ENCODE results near the gene LRRC18. TPM values are rescaled to one million over a fixed set of nuclear protein-coding genes. Genes with fewer than 3 reads are reported as not detected.

The LRRC18 gene
- total and polyA plus RNA-seq, 5 experiments from 2014 or later: not detected

DNA sequence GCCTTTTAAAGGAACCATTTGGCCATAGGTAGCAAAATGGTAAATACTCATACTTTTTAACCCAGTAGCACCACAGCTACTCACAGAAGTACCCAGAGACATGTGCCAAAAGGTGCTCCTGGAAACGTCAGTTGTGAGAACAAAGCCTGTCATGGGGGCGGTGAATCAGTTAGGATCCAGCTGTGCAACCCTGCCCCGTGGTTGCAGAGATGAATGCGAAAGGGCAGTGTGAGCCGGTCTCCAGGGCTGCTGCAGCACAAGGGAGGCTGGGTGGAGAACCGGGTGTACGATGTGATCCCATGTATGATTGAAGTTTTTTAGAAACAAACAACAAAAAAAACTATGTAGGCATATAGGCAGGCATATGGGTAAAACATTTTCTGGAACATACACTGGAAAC lies 1.3 kb upstream of the LRRC18 start:
- no peaks in the 10 kb centered on the region for H3K27me3 Mint-ChIP-seq

GRCh38 chr10:48940372-48940771 lies 732 bp upstream of the LRRC18 start:
- DNase-seq: no peak
- no peak for ATAC-seq
- Mint-ChIP-seq H3K27me3 (no peaks in the 10 kb centered on the region), H3K27ac (no peak overlapping the region), H3K36me3 (no peaks in the 10 kb centered on the region), H3K4me1 (no peaks in the 10 kb centered on the region), H3K9me3 (no peaks in the 10 kb centered on the region), H3K4me3 (no peak overlapping the region)
- POLR2A ChIA-PET: no interaction called here

More for the DNA sequence above, 1.3 kb upstream of the LRRC18 start:
- no peak for DNase-seq
- Mint-ChIP-seq H3K36me3 (no peaks in the 10 kb centered on the region), H3K4me1 (no peaks in the 10 kb centered on the region), H3K4me3 (no peak overlapping the region), H3K9me3 (no peaks in the 10 kb centered on the region), H3K27ac (no peak overlapping the region)
- no peak for ATAC-seq
- POLR2A ChIA-PET: no interaction called here

DNA sequence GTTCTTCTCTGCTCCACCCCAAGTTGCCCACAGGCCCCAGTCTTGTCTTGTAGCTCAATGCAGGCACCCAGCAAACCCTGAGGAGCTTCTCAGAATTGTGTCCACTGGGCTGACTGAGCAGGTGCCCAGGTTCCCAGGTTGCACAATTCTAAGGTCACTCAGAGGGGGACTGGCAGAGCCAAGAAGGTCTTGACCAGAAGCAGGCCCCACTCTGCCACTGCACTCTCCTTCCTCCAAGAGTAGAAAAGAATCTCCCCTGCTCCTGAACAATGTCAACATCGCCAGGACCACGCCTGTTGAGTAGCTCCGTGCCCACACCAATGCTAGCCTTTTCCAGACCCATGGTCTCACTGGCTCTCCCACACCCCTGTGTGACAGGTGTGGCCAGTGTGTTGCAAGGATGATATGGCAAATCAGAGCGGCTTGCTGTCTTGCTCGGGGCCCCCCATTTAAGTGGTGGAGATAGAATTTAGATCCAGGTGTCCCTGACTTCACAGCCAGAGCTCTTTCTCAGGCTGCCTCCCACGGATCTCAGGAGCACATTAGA lies 577 bp downstream of the LRRC18 start:
- no peaks in the 10 kb centered on the region for H3K36me3 Mint-ChIP-seq
- no peak for DNase-seq
- POLR2A ChIA-PET: interaction anchor here (0.6 kb wide), 1 partner anchor 25 kb away, joined by 3 read pairs; no protein-coding TSS in a partner anchor
- H3K27ac Mint-ChIP-seq: no peak overlapping the region
- H3K9me3 Mint-ChIP-seq: no peaks in the 10 kb centered on the region
- H3K4me1 Mint-ChIP-seq: no peaks in the 10 kb centered on the region
- H3K27me3 Mint-ChIP-seq: no peaks in the 10 kb centered on the region
- no peak overlapping the region for H3K4me3 Mint-ChIP-seq
- no peak for ATAC-seq

- H3K9me3 Mint-ChIP-seq: no peaks in the 10 kb centered on the region
- H3K27me3 Mint-ChIP-seq: no peaks in the 10 kb centered on the region
- DNase-seq (no peak), ATAC-seq (no peak)
- H3K4me3 Mint-ChIP-seq: no peak overlapping the region
- no peaks in the 10 kb centered on the region for H3K36me3 Mint-ChIP-seq
- no peak overlapping the region for H3K27ac Mint-ChIP-seq
- H3K4me1 Mint-ChIP-seq: no peaks in the 10 kb centered on the region
- POLR2A ChIA-PET: no interaction called here
These were observed 1.4 kb downstream of the LRRC18 start for GRCh38 chr10:48938281-48938680.

DNA sequence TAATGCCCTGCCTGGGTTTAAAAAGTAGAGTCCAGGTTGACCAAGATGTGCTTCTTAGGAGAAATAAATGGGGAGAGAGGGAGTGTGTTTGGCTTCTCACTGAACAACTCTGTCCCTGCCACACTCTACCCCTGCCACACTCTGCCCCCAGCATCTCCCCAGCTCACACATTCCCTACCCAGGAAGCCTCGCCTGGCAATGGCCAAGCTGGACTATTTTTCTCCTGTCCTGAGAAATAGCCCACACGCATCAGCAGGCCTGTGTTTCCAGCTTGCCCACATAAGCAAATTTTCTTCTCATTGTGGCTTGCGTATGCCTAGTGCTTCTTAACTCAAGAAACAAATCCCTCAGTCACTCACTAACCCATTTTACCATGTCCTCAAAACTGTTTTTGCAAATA lies 1.8 kb downstream of the LRRC18 start:
- no peak for ATAC-seq
- no peaks in the 10 kb centered on the region for H3K36me3 Mint-ChIP-seq

GRCh38 chr10:48935577-48935976 lies 4.1 kb downstream of the LRRC18 start:
- Mint-ChIP-seq H3K9me3 (no peaks in the 10 kb centered on the region), H3K27me3 (no peaks in the 10 kb centered on the region), H3K4me1 (no peaks in the 10 kb centered on the region), H3K4me3 (no peak overlapping the region), H3K36me3 (no peaks in the 10 kb centered on the region), H3K27ac (no peak overlapping the region)
- POLR2A ChIA-PET: no interaction called here
- DNase-seq (no peak), ATAC-seq (no peak)

More for the DNA sequence above, 1.8 kb downstream of the LRRC18 start:
- Mint-ChIP-seq H3K27me3 (no peaks in the 10 kb centered on the region), H3K27ac (no peak overlapping the region), H3K9me3 (no peaks in the 10 kb centered on the region), H3K4me1 (no peaks in the 10 kb centered on the region), H3K4me3 (no peak overlapping the region)
- DNase-seq: no peak
- POLR2A ChIA-PET: no interaction called here

DNA sequence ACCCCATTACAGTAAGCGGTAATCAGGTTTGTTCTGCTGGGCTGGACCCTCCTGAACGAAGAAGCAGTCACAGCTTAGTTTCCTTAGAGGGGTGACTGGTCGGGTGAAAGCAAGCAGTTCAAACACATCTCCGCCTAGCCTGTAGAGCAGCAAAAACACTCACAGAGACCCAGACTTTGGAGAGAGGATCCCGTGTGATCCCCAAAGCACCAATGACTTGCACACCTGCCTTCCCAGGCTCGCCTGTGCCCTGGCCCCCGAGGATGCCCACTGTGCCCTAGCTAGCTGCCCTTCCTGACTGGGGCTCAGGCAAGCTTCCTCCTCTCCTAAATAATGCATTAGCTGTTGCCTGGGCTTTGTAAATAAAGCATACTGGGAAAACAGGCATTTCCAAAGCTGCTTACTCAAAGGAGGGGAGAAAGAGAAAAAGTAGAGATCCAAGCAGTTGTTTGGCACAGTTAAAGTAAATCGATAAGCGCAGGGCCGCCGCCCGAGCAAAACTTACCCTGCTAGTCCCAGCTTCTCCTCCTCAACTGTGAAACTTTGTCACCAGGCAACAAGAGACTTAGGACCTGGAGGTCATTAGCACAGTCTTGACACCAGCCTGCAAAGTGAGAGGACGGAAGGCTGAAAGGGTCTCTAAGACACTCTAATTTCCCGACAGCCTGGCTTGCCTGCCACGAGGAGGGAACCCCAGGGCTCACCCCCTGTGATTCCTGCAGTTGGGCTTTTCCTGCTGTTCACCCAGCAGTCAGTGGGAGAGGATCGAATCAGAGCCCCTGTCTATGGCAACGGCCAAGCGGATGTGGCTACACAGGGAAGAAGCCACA lies 4.8 kb downstream of the LRRC18 start:
- Mint-ChIP-seq H3K27me3 (peaks cover 0 to 2% (median 0%) of the 10 kb centered on the region in 5 donors), H3K4me3 (no peak overlapping the region), H3K36me3 (no peaks in the 10 kb centered on the region), H3K27ac (no peak overlapping the region), H3K9me3 (no peaks in the 10 kb centered on the region), H3K4me1 (no peaks in the 10 kb centered on the region)
- POLR2A ChIA-PET: no interaction called here
- DNase-seq: no peak
- no peak for ATAC-seq

DNA sequence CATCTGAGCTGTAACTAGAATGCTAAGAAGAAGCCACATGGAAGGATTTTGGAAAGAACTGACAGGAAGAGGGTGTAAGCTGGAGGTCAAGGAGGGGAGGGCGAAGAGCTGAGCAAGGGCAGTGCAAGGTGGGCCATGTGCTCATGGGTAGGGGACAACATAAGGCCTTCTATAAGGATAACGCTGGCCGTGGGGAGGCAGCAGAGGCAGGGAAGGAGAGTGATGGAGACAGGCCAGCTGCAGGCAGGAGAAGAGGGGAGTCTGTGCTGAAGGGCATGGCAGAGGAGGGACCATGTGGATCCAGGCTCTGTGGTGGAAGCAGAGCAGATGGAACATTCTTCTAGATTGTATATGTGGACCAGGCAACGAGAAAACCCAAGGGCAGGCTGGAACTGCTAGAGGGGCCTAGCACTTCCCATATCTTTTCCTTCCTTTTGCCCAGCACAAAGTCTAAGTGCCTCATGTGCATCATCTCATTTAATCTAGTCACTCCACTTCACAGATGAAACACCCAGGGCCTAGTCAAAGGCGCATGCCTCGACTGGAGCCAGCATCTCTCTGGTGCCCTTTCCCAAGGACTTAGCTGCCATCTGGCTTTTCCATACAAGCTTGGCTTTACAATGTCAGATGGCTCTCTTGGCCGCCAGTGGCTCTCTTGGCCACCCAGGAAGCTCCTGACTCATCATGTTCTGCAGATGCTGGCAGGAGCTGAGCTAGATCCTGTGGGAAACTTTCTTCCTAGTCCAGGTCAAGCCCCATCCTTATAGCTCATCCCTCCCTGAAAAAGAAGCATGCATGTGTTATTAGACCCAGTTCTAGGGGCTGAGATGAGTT lies 6.6 kb downstream of the LRRC18 start:
- POLR2A ChIA-PET: no interaction called here
- Mint-ChIP-seq H3K9me3 (no peaks in the 10 kb centered on the region), H3K36me3 (no peaks in the 10 kb centered on the region), H3K27me3 (peaks cover 0 to 4% (median 0%) of the 10 kb centered on the region in 5 donors), H3K4me3 (no peak overlapping the region), H3K4me1 (no peaks in the 10 kb centered on the region), H3K27ac (no peak overlapping the region)
- ATAC-seq: no peak
- DNase-seq: no peak

GRCh38 chr10:48931188-48931587 lies 8.5 kb downstream of the LRRC18 start:
- no peak for ATAC-seq
- no peaks in the 10 kb centered on the region for H3K36me3 Mint-ChIP-seq
- DNase-seq: no peak
- H3K4me3 Mint-ChIP-seq: no peak overlapping the region
- POLR2A ChIA-PET: no interaction called here
- no peak overlapping the region for H3K27ac Mint-ChIP-seq
- peaks cover 0 to 4% (median 0%) of the 10 kb centered on the region in 5 donors for H3K27me3 Mint-ChIP-seq
- no peaks in the 10 kb centered on the region for H3K4me1 Mint-ChIP-seq
- H3K9me3 Mint-ChIP-seq: no peaks in the 10 kb centered on the region

DNA sequence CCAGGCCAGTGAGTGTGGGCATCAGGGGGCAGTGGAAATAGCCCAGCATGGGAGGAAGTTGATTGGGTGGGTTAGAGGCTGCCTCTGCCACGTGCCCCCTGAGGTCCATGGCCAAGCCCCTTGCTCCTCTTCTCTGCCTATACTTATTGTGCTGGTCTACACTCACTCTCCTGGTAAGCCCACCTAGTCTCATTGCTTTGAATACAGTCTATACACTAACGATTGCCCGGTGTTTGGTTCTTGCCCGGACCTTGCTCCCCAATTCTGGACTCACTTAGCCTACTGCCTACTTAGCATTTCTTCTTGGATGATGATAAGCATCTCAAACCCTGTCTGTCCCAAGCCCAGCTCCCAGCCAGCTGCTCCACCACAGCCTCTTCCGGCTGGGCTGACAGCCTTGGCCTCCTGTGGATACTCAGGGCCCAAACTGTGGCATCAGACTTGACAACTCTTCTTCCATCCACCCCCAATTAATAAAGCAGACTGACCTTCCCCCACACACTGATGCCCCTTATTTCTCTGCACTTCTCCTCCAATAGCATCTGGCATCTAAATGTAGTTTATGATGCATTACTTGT lies 10.1 kb downstream of the LRRC18 start:
- H3K4me1 Mint-ChIP-seq: no peaks in the 10 kb centered on the region
- no peak for DNase-seq
- H3K9me3 Mint-ChIP-seq: no peaks in the 10 kb centered on the region
- POLR2A ChIA-PET: no interaction called here
- no peak for ATAC-seq
- no peak overlapping the region for H3K4me3 Mint-ChIP-seq
- no peak overlapping the region for H3K27ac Mint-ChIP-seq
- no peaks in the 10 kb centered on the region for H3K36me3 Mint-ChIP-seq
- peaks cover 0 to 4% (median 0%) of the 10 kb centered on the region in 5 donors for H3K27me3 Mint-ChIP-seq

DNA sequence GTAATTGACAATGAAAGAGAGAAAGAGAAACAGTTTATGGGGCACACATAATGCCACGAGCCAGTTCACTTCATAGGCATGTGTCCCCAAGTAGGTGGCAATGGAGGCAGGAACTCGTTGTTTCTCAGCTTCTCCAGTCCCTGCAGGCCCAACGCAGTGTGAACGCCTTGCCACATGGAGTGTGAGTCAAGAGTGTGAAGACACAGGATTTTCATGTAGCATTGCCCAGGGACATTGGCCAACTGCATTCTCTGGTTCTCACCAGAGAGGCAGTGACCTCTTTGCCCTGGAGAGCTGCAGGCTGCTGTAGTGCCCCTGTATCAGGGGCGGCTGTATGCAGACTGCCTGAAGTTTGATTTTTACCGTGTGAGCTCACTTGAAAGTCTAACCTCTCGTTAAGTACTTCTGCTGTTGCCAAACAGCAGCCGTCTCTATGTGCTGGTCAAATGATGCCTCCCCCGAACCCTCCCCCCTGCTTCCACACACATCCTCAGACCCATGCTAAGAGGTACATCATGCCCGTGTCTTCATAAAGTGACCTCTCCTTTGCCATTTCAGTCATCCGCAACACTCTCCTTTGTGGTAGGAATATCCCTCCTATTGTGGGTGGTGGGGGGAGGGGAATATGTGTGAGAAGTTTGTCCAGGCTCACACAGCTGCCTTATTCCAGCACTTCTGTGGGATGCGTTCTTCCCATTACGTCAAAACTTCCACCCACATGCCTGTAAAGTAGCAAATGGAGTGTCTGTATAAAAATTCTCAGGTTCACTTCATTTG lies 12.7 kb downstream of the LRRC18 start:
- Mint-ChIP-seq H3K27ac (no peak overlapping the region), H3K4me3 (no peak overlapping the region), H3K27me3 (peaks cover 0 to 4% (median 0%) of the 10 kb centered on the region in 5 donors), H3K9me3 (no peaks in the 10 kb centered on the region), H3K36me3 (no peaks in the 10 kb centered on the region), H3K4me1 (no peaks in the 10 kb centered on the region)
- DNase-seq (peak in 1 of 10 donors; percentile 4), ATAC-seq (no peak)
- POLR2A ChIA-PET: no interaction called here

DNA sequence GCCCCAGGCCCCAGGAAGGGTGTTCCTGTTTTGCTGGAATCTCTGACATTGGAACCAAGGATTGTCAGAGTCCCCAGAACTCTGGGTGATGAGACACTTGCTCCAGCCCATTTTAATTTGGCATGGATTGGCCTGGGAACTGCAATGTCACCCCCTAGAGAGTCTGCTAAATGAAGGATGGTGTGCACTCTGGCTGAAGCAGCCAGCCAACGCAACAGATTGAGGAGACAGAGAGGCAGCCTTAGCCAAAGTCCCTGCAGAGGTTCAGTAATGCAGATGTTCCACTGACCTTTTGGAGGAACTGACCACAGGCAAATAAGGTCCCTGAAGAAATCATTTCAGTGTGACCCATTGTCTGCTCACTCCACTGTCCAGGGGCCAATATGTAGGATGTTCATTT lies 13.4 kb downstream of the LRRC18 start:
- Mint-ChIP-seq H3K27ac (no peak overlapping the region), H3K27me3 (peaks cover 0 to 4% (median 0%) of the 10 kb centered on the region in 5 donors), H3K36me3 (no peaks in the 10 kb centered on the region), H3K9me3 (no peaks in the 10 kb centered on the region), H3K4me3 (no peak overlapping the region), H3K4me1 (no peaks in the 10 kb centered on the region)
- DNase-seq (peak in 1 of 10 donors; percentile 5), ATAC-seq (no peak)
- POLR2A ChIA-PET: no interaction called here
